HEK293 (cell line): ENCODE results near the gene SLC25A31.

Source experiments
- CTCF ChIA-PET: fragments of 350-600 bp; formaldehyde crosslinking; extraction: SDS; loops from one replicate; lab custom pipeline; 2021; ENCODE audit warnings: antibody characterized with exemption; lab: Yijun Ruan, JAX
- POLR2A ChIA-PET: fragments of 300-600 bp; formaldehyde crosslinking; extraction: SDS; loops from one replicate; lab custom pipeline; 2020; ENCODE audit warnings: antibody characterized with exemption, inconsistent platforms; lab: Yijun Ruan, JAX
- H3K27ac ChIP-seq: fragments of 200-500 bp; sonication (Bioruptor generic); 2 replicates; pipeline ENCODE4 v1.5.1; 2014; ENCODE audit warnings: low read depth, low read length, control low read depth, inconsistent platforms; ENCODE audit errors: extremely low read depth
- H3K36me3 ChIP-seq, 2 experiments: fragments of 200-500 bp in 1 of 2; sonication (Bioruptor generic) in 1 of 2; 1 replicate in 1 of 2; 2 replicates in 1 of 2; pipeline ENCODE4 v1.5.1; 2014 to 2017; ENCODE audit warnings: inconsistent platforms in 2 of 2, low read length in 2 of 2; ENCODE audit not compliant: control insufficient read depth in 2 of 2, insufficient read depth in 1 of 2
- H3K4me1 ChIP-seq: fragments of 200-500 bp; sonication (Bioruptor generic); 2 replicates; pipeline ENCODE4 v1.5.1; 2014; ENCODE audit warnings: mild to moderate bottlenecking, low read length, inconsistent platforms; ENCODE audit not compliant: control insufficient read depth, insufficient read depth
- H3K4me3 ChIP-seq: 2 replicates; pipeline ENCODE4 v1.5.1; 2011; ENCODE audit warnings: low read depth, mild to moderate bottlenecking, control low read depth, low read length, moderate library complexity
- H3K9me3 ChIP-seq: fragments of 200-500 bp; sonication (Bioruptor generic); 2 replicates; pipeline ENCODE4 v1.5.1; 2014; ENCODE audit warnings: low read depth, low read length, inconsistent platforms; ENCODE audit not compliant: control insufficient read depth, insufficient read depth
- EGR2 ChIP-seq: fragments of 450-650 bp; formaldehyde crosslinking; IDR thresholded peaks from 2 replicates; pipeline ENCODE4 v1.5.1; 2016; ENCODE audit warnings: low read depth, missing biosample characterization, missing genetic modification characterization
- MYNN ChIP-seq: fragments of 450-650 bp; formaldehyde crosslinking; IDR thresholded peaks from 2 replicates; pipeline ENCODE4 v1.5.1; 2016; ENCODE audit warnings: missing biosample characterization, missing genetic modification characterization, borderline replicate concordance
- REPIN1 ChIP-seq: fragments of 450-650 bp; formaldehyde crosslinking; IDR thresholded peaks from 2 replicates; pipeline ENCODE4 v1.5.1; 2017; ENCODE audit warnings: missing biosample characterization, missing genetic modification characterization, low read depth
- SP7 ChIP-seq: fragments of 450-650 bp; formaldehyde crosslinking; IDR thresholded peaks from 2 replicates; pipeline ENCODE4 v1.5.1; 2016; ENCODE audit warnings: missing biosample characterization, missing genetic modification characterization
- ZBTB1 ChIP-seq: fragments of 450-650 bp; formaldehyde crosslinking; IDR thresholded peaks from 2 replicates; pipeline ENCODE4 v1.5.1; 2016; ENCODE audit warnings: missing biosample characterization, missing genetic modification characterization
- ZFHX2 ChIP-seq: fragments of 450-650 bp; formaldehyde crosslinking; conservative IDR thresholded peaks from 2 replicates; pipeline ENCODE4 v1.5.1; 2016; ENCODE audit warnings: missing biosample characterization, missing genetic modification characterization
- ZNF140 ChIP-seq: fragments of 450-650 bp; formaldehyde crosslinking; IDR thresholded peaks from 2 replicates; pipeline ENCODE4 v1.5.1; 2016; ENCODE audit warnings: missing biosample characterization, missing genetic modification characterization
- ZNF155 ChIP-seq: fragments of 450-650 bp; formaldehyde crosslinking; IDR thresholded peaks from 2 replicates; pipeline ENCODE4 v1.5.1; 2016; ENCODE audit warnings: missing biosample characterization, missing genetic modification characterization
- ZNF18 ChIP-seq: fragments of 450-650 bp; formaldehyde crosslinking; IDR thresholded peaks from 2 replicates; pipeline ENCODE4 v1.5.1; 2016; ENCODE audit warnings: missing biosample characterization, missing genetic modification characterization
- ZNF350 ChIP-seq: fragments of 450-650 bp; formaldehyde crosslinking; IDR thresholded peaks from 2 replicates; pipeline ENCODE4 v1.5.0; 2017; ENCODE audit warnings: missing biosample characterization, mild to moderate bottlenecking, missing genetic modification characterization
- ZNF362 ChIP-seq: fragments of 450-650 bp; formaldehyde crosslinking; IDR thresholded peaks from 2 replicates; pipeline ENCODE4 v1.5.1; 2016; ENCODE audit warnings: missing biosample characterization, missing genetic modification characterization
- ZNF473 ChIP-seq: fragments of 450-650 bp; formaldehyde crosslinking; IDR thresholded peaks from 2 replicates; pipeline ENCODE4 v1.5.1; 2017; ENCODE audit warnings: missing biosample characterization, missing genetic modification characterization
- ZNF560 ChIP-seq: fragments of 450-650 bp; formaldehyde crosslinking; IDR thresholded peaks from 2 replicates; pipeline ENCODE4 v1.5.1; 2017; ENCODE audit warnings: missing biosample characterization, missing genetic modification characterization, borderline replicate concordance
- TF ChIP-seq, protein P1 (sequence below): fragments of 450-650 bp; formaldehyde crosslinking; IDR thresholded peaks from 2 replicates; pipeline ENCODE4 v1.5.1; 2016; ENCODE audit warnings: missing biosample characterization, missing genetic modification characterization, low read depth
- TF ChIP-seq, protein P2 (sequence below): fragments of 450-650 bp; formaldehyde crosslinking; IDR thresholded peaks from 2 replicates; pipeline ENCODE4 v1.5.1; 2017; ENCODE audit warnings: missing biosample characterization, missing genetic modification characterization
- TF ChIP-seq, protein P3 (sequence below): fragments of 450-650 bp; formaldehyde crosslinking; conservative IDR thresholded peaks from 2 replicates; pipeline ENCODE4 v1.5.1; 2016; ENCODE audit warnings: low read depth, missing biosample characterization, missing genetic modification characterization
- TF ChIP-seq, protein P4 (sequence below): fragments of 450-650 bp; formaldehyde crosslinking; IDR thresholded peaks from 2 replicates; pipeline ENCODE4 v1.5.1; 2016; ENCODE audit warnings: missing biosample characterization, missing genetic modification characterization

SLC25A31 gene

DNA sequence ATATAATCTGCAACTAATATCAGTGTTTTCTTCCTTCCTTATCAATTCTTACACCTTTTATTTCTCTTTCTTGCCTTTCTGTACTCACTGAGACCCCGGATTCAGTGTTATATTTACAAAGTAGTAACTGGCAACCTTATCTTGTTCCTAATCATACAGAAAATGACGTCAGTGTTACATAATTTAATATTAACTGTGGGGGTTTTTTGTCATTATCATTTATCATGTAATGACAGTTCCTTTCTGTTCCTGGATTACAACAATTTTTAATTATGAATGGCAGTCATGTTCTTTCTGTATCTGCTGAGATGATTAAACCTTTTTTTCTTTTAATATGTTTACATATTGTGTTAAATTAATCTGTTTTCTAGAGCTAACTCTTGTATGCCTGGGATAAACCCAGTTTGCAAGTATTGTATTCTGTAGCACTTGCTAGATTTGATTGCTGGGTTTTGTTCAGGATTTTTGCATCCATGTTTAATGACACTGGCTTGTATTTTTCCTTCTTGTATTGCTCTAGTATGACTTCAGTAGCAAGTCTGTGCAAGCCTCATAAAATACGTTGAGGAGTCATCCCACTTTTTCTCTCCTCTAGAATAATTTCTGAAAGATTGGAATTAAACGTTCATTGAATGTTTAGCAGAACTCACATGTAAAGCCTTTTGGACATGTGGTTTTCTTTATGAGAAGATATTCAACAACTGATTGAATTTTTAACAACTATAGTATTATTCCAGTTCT is 41.5 kb downstream of the SLC25A31 start:
- TF ChIP-seq ZNF155 (tag by site-specific recombination) (no peak), ZNF362 (no peak), ZNF140 (tag by site-specific recombination) (no peak), REPIN1 (no peak)
- TF ChIP-seq, protein P1, sequence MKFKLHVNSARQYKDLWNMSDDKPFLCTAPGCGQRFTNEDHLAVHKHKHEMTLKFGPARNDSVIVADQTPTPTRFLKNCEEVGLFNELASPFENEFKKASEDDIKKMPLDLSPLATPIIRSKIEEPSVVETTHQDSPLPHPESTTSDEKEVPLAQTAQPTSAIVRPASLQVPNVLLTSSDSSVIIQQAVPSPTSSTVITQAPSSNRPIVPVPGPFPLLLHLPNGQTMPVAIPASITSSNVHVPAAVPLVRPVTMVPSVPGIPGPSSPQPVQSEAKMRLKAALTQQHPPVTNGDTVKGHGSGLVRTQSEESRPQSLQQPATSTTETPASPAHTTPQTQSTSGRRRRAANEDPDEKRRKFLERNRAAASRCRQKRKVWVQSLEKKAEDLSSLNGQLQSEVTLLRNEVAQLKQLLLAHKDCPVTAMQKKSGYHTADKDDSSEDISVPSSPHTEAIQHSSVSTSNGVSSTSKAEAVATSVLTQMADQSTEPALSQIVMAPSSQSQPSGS (tag by site-specific recombination) = peak; percentile 87
- TF ChIP-seq, protein P2, sequence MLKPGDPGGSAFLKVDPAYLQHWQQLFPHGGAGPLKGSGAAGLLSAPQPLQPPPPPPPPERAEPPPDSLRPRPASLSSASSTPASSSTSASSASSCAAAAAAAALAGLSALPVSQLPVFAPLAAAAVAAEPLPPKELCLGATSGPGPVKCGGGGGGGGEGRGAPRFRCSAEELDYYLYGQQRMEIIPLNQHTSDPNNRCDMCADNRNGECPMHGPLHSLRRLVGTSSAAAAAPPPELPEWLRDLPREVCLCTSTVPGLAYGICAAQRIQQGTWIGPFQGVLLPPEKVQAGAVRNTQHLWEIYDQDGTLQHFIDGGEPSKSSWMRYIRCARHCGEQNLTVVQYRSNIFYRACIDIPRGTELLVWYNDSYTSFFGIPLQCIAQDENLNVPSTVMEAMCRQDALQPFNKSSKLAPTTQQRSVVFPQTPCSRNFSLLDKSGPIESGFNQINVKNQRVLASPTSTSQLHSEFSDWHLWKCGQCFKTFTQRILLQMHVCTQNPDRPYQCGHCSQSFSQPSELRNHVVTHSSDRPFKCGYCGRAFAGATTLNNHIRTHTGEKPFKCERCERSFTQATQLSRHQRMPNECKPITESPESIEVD (tag by site-specific recombination) = peak; percentile 38; the same call in 1 of the 2 replicates
- TF ChIP-seq, all 188 proteins: peak for 2
- H3K4me3 ChIP-seq = no peak overlapping the region
- ChIA-PET POLR2A (no interaction called here), CTCF (no interaction called here)
- 0 out of 2 replicates have a peak, but pooled peaks cover 2% of the 10 kb centered on the region for H3K4me1 ChIP-seq
- no peaks in the 10 kb centered on the region for H3K9me3 ChIP-seq
- H3K36me3 ChIP-seq = no peaks in the 10 kb centered on the region
- H3K27ac ChIP-seq = no peak overlapping the region

GRCh38 chr4:127772769-127773671 is 42.8 kb downstream of the SLC25A31 start:
- H3K9me3 ChIP-seq = no peaks in the 10 kb centered on the region
- no peak overlapping the region for H3K4me3 ChIP-seq
- ChIA-PET CTCF (no interaction called here), POLR2A (no interaction called here)
- H3K4me1 ChIP-seq = peaks cover 2% of the 10 kb centered on the region; the same call in 1 of the 2 replicates
- TF ChIP-seq ZNF18 = no peak
- TF ChIP-seq SP7 (tag by site-specific recombination) = peak; percentile 58; the same call in 1 of the 2 replicates
- no peak overlapping the region for H3K27ac ChIP-seq
- H3K36me3 ChIP-seq = no peaks in the 10 kb centered on the region

DNA sequence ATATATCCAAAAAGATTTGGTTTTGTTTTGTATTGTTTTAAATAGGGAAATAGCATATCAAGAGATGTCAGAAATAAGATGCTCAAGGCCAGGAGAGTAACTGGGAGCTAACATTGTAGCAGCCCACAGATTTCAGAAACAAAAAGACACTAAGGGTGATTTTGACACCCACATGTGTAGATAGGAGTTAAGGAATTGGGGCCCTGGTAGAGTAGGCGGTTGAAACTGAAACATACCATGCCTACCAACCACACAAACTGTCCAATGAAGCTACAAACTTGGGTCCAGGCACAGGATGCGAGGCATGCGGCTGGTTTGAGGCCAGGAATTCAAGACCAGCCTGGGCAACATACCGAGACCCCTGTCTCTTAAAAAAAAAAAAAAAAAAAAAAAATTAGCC is 45.6 kb downstream of the SLC25A31 start:
- ChIA-PET CTCF (no interaction called here), POLR2A (no interaction called here)
- no peak overlapping the region for H3K27ac ChIP-seq
- TF ChIP-seq ZNF560 (tag by site-specific recombination) (no peak), ZNF350 (tag by site-specific recombination) (no peak), ZBTB1 (tag by site-specific recombination) (no peak), MYNN (tag by site-specific recombination) (no peak), ZNF473 (no peak), EGR2 (tag by site-specific recombination) (peak; percentile 72), ZFHX2 (tag by site-specific recombination) (peak; percentile 80)
- TF ChIP-seq, protein P3, sequence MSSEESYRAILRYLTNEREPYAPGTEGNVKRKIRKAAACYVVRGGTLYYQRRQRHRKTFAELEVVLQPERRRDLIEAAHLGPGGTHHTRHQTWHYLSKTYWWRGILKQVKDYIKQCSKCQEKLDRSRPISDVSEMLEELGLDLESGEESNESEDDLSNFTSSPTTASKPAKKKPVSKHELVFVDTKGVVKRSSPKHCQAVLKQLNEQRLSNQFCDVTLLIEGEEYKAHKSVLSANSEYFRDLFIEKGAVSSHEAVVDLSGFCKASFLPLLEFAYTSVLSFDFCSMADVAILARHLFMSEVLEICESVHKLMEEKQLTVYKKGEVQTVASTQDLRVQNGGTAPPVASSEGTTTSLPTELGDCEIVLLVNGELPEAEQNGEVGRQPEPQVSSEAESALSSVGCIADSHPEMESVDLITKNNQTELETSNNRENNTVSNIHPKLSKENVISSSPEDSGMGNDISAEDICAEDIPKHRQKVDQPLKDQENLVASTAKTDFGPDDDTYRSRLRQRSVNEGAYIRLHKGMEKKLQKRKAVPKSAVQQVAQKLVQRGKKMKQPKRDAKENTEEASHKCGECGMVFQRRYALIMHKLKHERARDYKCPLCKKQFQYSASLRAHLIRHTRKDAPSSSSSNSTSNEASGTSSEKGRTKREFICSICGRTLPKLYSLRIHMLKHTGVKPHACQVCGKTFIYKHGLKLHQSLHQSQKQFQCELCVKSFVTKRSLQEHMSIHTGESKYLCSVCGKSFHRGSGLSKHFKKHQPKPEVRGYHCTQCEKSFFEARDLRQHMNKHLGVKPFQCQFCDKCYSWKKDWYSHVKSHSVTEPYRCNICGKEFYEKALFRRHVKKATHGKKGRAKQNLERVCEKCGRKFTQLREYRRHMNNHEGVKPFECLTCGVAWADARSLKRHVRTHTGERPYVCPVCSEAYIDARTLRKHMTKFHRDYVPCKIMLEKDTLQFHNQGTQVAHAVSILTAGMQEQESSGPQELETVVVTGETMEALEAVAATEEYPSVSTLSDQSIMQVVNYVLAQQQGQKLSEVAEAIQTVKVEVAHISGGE = no peak
- TF ChIP-seq, protein P4, sequence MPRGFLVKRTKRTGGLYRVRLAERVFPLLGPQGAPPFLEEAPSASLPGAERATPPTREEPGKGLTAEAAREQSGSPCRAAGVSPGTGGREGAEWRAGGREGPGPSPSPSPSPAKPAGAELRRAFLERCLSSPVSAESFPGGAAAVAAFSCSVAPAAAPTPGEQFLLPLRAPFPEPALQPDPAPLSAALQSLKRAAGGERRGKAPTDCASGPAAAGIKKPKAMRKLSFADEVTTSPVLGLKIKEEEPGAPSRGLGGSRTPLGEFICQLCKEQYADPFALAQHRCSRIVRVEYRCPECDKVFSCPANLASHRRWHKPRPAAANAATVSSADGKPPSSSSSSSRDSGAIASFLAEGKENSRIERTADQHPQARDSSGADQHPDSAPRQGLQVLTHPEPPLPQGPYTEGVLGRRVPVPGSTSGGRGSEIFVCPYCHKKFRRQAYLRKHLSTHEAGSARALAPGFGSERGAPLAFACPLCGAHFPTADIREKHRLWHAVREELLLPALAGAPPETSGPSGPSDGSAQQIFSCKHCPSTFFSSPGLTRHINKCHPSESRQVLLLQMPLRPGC = no peak

More for the DNA sequence above, 45.6 kb downstream of the SLC25A31 start:
- Histone ChIP-seq H3K9me3 (no peaks in the 10 kb centered on the region), H3K4me3 (no peak overlapping the region), H3K4me1 (peaks cover 2% of the 10 kb centered on the region; the same call in 1 of the 2 replicates), H3K36me3 (no peaks in the 10 kb centered on the region)
